NCI-H146 treated with DMSO at 0.1 percent for 48 hours (cell line): ENCODE results near the gene MTARC2.

Experiments used
- DNase-seq: peaks from one replicate; lab custom pipeline; 2025; ENCODE audit not compliant: unreplicated experiment; lab: John Stamatoyannopoulos, UW

Gene MTARC2

DNA sequence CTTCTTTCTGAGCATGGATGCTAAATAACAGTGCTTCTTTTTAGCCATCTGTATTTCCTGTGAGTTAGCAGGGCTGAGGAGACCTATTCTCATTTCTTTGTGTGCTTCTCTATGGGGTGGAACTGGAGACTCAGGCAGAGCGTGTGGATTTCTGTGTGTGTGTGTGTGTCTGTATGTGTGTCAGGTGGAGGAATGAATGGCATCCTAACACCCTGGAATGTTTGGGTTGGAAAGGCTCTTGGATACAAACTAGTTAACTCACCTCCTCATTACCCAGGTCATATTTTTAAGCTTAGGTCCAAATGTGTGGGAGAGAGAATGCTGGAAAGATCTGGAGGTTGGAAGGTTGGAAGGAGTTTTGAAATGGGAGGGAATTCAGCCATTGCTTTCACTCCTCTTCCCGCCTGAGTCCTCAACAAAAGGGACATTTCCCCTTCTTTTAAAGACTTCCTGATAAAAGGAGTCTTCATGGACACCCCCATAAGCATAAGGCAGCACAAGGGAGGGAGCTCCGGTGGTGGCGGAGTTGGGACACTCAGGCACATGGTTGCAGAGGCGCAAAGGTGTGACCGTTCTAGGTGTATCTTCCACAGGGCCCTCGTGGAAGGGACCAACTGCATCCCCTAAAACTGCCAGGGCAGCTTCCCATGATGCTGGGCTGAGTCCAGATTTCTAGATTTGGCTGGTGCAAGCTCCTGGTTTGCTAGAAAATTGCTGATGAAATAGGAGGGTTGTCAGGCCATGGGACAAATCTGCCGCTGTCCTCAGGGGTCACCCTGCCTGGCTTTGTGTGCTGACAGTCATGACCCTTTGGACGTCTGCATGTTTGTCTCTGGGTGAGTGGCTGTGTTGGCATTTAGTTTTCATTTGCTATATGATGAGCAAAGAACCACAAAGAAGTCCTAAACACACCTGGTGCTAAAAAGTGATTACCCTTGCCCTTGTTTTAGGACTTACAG, 76.2 kb downstream of the MTARC2 start:
- no peak for DNase-seq

DNA sequence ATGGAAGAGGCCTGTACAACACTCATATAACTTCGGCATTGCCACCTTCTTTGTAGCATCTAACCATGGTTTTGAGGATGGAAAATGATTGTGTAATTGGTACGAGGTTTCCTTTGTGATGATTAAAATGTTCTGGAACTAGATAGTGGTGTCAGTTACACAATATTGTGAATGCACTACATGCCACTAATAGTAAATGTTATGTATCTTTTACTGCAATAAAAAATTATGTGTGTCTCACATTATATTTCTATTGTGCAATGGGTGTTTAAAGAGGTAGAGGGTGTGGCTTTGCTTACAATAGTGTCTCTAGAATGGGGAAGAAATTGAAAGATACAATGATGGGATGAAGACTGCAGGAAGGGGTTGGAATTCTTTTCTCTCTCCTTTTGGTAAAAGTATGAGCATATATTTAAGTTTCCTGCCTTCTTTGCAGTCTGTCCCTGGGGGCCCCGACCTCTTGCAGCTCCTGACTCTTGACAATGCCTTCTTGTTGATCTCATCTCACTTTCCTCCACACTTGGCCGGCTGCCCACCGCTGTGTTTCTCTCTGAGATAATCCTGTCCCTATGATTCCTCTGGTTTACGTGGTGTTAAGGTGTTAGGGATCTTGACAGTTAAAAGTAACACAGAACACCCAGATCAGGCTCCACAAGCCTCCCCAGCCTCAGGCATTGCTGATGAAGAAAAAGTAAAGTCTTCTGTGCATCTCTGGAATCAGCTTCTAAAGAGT, 77.9 kb downstream of the MTARC2 start:
- no peak for DNase-seq

DNA sequence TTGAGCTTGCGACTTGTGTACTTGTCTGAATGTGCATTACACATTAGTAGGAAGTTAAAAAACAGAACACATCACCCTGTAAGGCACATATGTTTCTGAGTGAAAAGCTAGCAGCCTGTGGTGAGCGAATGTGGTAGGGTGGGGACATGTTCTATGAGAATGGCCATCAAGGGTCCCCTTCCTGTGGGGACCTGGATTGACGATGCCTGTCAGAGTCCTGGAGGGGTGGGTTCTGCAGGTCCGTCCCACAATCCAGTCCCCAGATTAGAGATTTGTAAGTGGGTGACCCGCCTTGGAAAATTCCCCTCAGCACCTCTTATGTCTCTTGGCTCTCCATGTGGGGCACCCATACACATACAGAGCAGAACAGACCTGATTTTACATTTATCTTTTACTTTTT, 78.6 kb downstream of the MTARC2 start:
- no peak for DNase-seq

DNA sequence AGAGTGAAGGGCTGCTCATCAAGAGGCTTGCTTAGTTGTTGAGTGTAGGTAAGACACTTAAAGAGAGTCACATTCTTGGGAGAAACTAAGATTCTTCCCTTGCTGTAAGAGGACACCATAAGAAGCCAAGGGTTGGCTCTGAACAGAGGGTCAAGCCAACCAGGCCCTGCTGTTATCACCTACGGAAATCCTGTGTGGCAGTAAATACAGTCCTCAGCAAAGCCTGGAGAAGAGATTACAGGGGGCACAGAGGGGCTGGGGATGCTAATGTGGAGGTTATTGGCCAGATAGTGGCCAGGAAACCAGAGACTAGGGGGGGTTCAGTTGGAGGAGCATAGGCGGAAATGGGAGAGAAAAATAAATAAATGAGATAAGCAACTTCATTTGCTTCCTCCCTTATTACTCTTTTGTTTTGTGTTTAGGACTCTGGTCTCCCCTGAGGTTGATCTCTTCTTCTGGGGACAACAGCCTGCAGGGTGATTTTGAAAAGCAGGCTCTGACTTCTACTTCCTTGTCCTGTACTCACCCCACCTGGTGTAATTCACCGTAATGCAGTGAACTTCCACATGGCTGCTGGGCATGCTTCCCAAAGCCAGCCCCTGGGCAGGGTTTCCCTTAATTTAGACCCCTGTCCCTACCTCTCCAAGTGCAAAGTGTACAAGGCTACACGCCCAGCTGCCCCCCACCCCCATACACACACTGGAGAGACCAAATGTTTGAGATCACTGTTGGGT, 79.5 kb downstream of the MTARC2 start:
- no peak for DNase-seq

DNA sequence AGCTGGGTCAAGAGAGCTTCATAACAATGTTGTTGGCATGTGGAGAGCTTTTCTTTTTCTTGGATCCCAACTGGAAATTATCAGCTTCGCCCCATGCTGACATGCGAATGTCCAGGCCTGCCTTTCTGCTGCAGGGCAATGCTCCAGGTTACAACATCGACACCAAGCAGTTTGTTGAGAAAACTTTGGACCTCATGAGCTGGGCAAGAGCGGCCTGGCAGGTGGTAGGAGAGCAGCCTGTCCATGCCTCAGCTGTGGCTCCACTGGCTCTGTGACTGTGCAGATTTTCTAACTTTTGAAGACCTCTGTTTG, 80.0 kb downstream of the MTARC2 start:
- DNase-seq: no peak

DNA sequence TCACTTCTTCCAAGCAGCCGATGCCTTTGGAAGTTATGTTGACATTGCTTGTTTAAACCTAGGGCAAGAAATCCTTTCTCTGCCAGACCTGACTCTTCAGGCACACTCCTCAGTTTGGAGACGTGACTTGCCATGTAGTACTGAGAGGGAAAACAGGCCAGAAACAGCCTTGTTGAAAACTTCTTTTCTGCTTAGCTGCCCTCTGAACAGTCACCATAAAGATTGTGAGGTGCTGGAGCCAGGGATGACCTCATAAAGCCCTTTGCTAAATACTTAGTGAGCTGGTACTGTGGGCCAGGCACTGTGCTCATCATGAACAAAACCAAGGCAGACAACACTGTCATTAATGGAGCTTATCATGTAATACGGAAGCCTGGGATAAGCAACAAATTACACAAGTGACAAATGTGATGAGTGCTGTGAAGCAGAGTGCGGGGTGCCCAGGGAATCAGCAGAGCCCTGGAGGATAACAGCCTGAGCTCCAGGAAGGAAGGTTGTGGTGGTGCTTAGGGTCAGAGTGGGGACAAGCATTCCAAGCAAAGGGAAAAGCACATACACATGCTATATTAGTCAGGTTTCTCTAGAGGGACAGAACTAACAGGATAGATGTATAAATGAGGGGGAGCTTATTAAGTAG, 80.9 kb downstream of the MTARC2 start:
- DNase-seq: no peak

DNA sequence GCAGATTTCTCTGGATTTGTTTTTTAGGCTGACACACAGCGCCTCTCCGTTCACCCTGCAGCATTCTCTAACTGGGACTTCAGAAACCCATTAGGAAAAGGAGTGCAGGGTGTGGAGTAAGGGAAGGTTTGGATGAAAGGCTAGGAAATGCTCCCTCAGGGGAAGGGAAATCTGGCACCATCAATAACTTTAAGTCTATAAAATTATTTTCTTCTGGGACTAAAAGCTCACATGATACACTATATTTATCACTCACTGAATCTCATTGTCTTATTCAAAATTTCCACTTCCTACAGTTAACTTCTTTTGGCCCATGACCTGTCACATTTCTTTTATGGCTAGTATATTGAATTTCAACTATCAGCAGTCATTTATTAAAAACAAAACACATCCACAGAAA, 85.3 kb downstream of the MTARC2 start:
- no peak for DNase-seq
